ENCODE results near the gene ANP32A.
"Not testable (repeated sequence)": the region's sequence is repeated elsewhere in the genome, so short reads cannot be mapped to it uniquely, and the experiment has no call there.

The ANP32A gene

GRCh38 chr15:68820295-68821189 is at the start of gene ANP32A:
Gene ANP32A (minus strand): TSS chr15:68820895. CDS start chr15:68820751, 144 bp downstream.
- DNase-seq, result peak; percentile 98

GRCh38 chr15:68868296-68868695 is 47.6 kb upstream of the ANP32A start:
- DNase-seq, result no peak

- peak; percentile 13 for DNase-seq
Measured at GRCh38 chr15:68862415-68862814, 41.7 kb upstream of the ANP32A start.

DNA sequence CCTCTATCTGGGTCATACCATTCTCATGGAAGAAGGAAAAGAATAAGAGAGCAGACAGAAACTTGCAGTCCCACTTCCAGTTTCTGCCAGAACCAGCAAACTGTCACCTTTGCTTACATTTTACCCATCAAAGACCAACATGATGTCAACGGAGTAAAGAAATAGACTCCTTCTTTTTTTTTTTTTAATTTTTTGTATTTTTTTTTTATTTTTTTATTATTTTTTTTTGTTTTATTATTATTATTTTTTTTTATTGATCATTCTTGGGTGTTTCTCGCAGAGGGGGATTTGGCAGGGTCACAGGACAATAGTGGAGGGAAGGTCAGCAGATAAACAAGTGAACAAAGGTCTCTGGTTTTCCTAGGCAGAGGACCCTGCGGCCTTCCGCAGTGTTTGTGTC is 38.0 kb upstream of the ANP32A start:
- DNase-seq, result not testable (repeated sequence)

GRCh38 chr15:68857443-68857842 is 36.7 kb upstream of the ANP32A start:
- DNase-seq, result not testable (repeated sequence)

- DNase-seq, result no peak
Measured at GRCh38 chr15:68852461-68852860, 31.8 kb upstream of the ANP32A start.

GRCh38 chr15:68851971-68852370 is 31.3 kb upstream of the ANP32A start:
- no peak for DNase-seq

DNA sequence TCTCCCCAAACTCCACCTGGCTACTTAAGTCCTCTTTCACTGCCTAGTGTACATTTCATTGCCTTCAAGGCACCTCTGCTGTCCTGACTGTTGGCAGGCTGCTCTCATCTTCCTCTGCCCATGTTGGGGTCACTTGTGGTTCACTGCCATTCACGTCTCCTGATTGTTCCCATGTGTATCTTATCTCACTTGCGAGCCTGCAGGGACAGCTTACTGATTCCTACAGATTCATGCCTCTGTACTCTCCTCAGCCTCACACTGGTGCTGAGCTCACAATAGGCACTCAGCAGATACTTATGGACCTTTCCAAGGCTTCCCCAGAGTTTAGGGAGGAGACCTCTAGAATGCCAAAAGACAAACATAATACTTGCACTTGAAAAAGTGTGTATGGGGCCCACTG is 28.8 kb upstream of the ANP32A start:
- DNase-seq, result no peak

GRCh38 chr15:68846851-68847439 is 26.2 kb upstream of the ANP32A start:
- DNase-seq, result no peak

GRCh38 chr15:68844856-68845550 is 24.3 kb upstream of the ANP32A start:
- DNase-seq, result no peak

- DNase-seq, result peak; percentile 32
Measured at GRCh38 chr15:68843425-68844311, 23.0 kb upstream of the ANP32A start.

DNA sequence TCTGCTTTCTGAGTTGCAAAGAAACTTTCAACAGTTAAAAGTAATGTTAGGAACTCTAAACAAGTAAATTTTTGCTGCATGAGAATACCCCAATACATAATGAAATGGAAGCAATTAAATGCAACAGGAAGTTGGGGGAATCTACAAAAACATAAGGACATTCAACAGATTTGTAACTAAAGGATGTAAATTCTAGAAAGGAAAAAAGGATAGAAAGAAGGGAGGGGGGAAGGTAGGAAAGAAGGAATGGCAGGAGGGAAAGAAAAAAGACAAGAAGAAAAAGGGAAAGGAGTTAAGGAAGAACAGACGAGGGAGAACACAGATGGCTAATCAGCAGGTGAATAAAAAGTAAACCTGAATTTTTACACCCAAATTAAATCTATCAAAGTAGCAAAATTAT is 22.3 kb upstream of the ANP32A start:
- no peak for DNase-seq

DNA sequence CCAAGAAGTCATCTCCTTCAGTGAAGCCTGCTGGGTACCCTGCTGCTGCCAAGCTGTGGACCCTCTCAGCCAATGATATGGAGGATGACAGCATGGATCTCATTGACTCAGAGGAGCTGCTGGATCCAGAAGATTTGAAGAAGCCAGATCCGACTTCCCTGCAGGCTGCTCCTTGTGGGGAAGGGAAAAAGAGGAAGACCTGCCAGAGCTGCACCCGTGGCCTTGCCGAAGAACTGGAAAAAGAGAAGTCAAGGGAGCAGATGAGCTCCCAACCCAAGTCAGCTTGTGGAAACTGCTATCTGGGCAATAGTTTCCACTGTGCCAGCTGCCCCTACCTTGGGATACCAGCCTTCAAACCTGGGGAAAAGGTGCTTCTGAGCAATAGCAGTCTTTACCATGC is 13.7 kb upstream of the ANP32A start:
- no peak for DNase-seq

DNA sequence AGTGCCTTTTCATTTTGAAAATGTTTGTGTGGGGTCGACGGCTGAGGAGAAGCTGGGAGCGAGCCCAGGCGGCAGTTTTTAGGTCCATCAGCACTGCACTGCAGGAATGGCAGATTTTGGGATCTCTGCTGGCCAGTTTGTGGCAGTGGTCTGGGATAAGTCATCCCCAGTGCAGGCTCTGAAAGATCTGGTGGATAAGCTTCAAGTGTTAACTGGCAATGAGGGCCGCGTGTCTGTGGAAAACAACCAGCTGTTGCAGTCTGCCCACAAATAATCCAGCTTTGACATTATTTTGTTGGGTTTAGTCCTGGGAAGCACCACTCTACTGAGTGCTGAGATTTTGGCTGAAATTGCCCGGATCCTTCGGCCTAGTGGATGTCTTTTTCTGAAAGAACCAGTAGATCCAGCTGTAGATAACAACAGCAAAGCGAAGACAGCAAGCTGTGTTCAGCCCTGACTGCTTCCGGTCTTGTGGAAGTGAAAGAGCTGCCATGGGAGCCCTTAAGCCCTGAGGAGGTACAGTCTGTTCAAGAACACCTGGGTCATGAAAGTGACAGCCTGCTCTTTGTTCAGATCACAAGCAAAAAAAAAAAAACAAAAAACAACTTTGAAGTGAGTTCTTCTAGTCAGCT is 13.1 kb upstream of the ANP32A start:
- DNase-seq, result no peak

- no peak for DNase-seq
Measured at GRCh38 chr15:68830141-68830785, 9.6 kb upstream of the ANP32A start.

DNA sequence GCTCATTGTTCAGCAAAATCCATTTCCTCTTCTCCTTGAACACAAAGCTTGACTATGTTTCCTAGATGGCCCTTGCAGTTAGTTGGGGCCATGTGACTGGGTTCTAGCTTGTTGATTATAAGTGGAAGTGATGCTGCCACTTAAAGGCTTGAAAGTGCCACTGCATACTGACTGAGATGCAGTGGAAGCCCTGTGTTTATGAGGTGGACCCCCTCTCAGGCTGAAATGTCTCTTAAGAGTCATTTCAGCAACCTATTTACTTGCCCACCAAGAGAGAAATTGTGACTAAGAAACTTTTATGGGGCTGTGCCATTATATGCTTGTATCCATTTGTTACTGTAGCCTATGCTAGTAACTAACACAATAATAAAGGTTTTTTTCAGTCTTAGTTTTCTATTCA is 8.4 kb upstream of the ANP32A start:
- DNase-seq, result no peak

- DNase-seq, result no peak
Measured at GRCh38 chr15:68823561-68823960, 2.9 kb upstream of the ANP32A start.

DNA sequence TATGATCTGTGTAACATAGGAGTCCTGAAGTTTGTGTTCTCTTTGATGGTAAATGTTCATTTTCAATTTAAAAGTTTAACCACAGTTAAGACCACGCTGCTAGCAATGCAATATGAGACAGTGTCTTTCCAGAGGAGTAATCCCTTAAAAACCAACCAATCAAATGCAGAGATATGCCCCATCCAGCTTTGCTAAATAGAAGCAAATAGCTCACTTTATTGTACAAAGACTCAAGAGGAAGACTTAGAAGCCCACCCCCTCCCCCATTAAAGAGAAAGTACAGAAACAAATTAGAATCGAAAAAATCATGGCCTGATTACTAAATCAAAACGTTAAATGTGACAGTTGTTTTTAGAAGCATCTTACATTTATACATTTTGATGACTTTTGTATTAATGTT is 2.1 kb upstream of the ANP32A start:
- peak; percentile 29 for DNase-seq

DNA sequence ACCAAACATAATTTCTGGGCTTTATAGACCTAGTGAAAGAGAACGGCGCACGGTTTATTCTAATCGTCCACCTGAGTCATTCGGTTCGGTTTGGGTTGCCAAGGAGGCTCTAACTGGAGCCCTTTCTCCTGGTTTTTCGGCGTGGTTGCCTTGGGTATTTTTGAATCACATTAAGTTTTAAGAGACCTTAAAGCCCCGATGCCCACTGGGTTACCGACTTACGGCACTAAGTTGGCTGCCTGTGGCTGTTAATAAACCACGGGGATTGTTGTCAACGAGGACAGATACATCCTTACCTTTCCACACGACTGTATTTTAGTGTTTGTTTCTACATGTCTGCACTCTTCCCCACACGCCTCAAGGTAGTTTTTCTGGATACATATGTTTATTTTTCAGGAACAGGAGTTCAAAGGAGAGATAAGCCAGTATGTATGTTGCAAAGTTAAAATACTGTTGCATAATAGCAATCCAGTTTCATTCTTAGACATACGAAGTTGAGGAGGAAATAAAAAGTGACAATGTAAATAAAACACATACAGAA is 1.2 kb upstream of the ANP32A start:
- DNase-seq, result no peak

DNA sequence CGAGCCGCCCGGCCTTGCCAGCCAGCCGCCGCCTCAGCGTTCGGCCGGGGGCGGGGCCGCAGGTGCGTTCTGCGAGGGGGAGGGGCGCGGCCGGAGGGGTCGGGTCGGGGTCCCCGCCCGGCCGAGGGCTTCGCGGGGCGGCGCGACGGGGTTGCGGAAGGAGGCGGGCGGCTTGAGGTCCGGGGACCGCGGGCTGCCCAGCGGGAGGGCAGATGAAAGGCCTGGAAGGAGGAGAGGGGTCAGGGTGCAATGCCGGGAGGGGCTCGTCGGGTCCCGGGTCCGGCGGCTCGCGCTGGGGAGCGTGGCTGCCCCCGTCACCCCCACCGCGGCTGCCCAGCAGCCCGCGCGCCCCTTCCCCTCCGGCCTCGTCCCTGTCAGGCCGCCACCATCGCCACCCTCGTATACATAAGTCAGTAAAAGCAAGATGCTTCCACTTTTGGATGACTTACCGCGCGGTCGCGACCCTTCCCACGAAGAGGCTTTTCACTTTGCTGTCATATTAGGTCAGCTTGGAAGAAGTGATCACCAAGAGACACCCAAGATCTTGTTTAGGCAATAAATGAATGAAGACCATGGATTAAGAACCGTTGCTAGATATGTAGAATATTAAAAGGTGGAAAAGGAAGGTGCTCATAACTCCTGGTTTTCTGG is 620 bp upstream of the ANP32A start:
- DNase-seq, result no peak
